Measurements from ENCODE around the gene ZFP82. TPM values are rescaled to one million over a fixed set of nuclear protein-coding genes. Genes with fewer than 3 reads are reported as not detected.

The ZFP82 gene
- total and polyA plus RNA-seq, 2 experiments from 2014 or later = 16.8 to 21.2 TPM

DNA sequence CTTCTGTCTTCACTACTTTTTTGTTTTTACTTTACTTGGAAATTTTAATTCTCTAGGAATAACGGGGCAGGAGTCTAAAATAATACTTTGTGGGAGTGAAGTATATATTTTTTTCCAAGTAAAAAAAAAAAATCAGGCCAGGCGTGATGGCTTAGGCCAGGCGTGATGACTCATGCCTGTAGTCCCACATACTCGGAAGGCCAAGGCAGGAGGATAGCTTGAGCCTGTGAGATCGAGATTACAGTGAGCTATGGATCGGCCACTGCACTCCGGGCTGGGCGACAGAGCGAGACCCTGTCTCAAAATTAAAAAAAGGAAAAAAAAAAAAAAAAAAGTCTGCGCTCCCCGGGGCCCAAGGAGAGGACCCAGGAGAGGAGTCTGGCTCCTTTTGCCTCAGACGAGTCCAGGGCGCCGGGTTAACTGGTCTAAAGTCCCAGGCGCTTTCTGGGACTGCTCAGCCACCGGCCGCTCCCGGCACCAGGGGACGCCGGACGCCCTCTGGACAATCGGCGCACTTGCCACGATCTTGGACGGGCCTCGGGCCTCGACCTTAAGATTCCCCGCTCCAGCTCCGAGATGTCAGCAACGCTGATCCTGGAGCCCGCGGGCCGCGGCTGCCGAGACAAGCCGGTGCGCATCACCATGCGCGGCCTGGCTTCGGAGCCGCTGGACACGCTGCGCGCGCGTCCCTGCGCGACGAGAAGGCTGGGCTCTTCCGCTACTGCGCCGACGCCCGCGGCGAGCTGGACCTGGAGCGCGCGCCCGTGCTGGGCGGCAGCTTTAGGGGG, 2.7 kb upstream of the ZFP82 start (continued):
- TF ChIP-seq, protein P1, sequence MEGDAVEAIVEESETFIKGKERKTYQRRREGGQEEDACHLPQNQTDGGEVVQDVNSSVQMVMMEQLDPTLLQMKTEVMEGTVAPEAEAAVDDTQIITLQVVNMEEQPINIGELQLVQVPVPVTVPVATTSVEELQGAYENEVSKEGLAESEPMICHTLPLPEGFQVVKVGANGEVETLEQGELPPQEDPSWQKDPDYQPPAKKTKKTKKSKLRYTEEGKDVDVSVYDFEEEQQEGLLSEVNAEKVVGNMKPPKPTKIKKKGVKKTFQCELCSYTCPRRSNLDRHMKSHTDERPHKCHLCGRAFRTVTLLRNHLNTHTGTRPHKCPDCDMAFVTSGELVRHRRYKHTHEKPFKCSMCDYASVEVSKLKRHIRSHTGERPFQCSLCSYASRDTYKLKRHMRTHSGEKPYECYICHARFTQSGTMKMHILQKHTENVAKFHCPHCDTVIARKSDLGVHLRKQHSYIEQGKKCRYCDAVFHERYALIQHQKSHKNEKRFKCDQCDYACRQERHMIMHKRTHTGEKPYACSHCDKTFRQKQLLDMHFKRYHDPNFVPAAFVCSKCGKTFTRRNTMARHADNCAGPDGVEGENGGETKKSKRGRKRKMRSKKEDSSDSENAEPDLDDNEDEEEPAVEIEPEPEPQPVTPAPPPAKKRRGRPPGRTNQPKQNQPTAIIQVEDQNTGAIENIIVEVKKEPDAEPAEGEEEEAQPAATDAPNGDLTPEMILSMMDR (conservative IDR thresholded peaks at IDR 0.05; ENCODE audit: low read depth in 2 of 2) = peak in 1 of 2 experiments; percentile 35; a peak in 2 of 4 replicates
- TF ChIP-seq, protein P2, sequence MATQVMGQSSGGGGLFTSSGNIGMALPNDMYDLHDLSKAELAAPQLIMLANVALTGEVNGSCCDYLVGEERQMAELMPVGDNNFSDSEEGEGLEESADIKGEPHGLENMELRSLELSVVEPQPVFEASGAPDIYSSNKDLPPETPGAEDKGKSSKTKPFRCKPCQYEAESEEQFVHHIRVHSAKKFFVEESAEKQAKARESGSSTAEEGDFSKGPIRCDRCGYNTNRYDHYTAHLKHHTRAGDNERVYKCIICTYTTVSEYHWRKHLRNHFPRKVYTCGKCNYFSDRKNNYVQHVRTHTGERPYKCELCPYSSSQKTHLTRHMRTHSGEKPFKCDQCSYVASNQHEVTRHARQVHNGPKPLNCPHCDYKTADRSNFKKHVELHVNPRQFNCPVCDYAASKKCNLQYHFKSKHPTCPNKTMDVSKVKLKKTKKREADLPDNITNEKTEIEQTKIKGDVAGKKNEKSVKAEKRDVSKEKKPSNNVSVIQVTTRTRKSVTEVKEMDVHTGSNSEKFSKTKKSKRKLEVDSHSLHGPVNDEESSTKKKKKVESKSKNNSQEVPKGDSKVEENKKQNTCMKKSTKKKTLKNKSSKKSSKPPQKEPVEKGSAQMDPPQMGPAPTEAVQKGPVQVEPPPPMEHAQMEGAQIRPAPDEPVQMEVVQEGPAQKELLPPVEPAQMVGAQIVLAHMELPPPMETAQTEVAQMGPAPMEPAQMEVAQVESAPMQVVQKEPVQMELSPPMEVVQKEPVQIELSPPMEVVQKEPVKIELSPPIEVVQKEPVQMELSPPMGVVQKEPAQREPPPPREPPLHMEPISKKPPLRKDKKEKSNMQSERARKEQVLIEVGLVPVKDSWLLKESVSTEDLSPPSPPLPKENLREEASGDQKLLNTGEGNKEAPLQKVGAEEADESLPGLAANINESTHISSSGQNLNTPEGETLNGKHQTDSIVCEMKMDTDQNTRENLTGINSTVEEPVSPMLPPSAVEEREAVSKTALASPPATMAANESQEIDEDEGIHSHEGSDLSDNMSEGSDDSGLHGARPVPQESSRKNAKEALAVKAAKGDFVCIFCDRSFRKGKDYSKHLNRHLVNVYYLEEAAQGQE (IDR thresholded peaks at IDR 0.05; ENCODE audit: unreplicated experiment) = no peak

DNA sequence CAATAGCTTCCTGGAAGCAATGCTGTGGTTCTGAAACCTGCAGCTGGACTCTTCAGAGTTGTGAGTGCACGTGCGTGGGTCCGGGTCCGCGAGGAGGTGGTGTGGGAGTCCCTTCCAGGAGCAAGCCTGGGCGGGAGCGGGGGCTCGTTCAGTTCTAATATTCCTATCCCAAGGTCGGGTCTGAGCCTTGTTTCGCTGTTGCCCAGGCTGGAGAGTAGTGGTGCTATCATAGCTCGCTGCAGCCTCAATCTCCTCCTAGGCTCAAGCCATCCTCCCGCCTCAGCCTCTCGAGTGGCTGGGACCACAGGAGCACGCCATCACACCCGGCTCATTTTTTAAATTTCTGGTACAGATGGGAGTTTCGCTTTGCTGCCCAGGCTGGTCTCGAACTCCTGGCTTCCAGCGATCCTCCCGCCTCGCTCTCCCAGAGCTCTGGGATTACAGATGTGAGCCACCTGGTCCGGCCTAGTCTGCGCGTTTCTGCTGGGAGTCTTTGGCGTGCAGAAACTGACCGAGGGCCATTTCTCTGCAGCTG, 625 bp downstream of the ZFP82 start:
- Mint-ChIP-seq H3K9me3 (no peaks in the 10 kb centered on the region), H3K27ac (peak overlapping the region; percentile 86), H3K36me3 (ENCODE audit: low read depth) (peaks cover 22% of the 10 kb centered on the region), H3K4me1 (peaks cover 16% of the 10 kb centered on the region; the same call in 2 of the 3 replicates), H3K4me3 (peak overlapping the region; percentile 94), H3K27me3 (ENCODE audit: insufficient read depth, low read depth, poor library complexity) (peaks cover 37% of the 10 kb centered on the region)
- Histone ChIP-seq H3K36me3 (ENCODE audit: insufficient read depth) (no peaks in the 10 kb centered on the region), H3K4me2 (peak overlapping the region; percentile 73), H3K27ac (ENCODE audit: low read depth) (no peak overlapping the region), H4K20me1 (replicated peaks; ENCODE audit: insufficient read depth) (peaks cover 8% of the 10 kb centered on the region; the same call in 1 of the 2 replicates), H3K9me2 (ENCODE audit: insufficient read depth) (no peaks in the 10 kb centered on the region), H3F3A (replicated peaks; ENCODE audit: low read depth) (no peaks in the 10 kb centered on the region; the same call in 1 of the 2 replicates), H3K4me3 (peak overlapping the region; percentile 88), H3K4me1 (ENCODE audit: insufficient read depth) (peaks cover 9% of the 10 kb centered on the region), H3K79me2 (replicated peaks; ENCODE audit: insufficient read depth) (peaks cover 53% of the 10 kb centered on the region), H3K27me3 (ENCODE audit: insufficient read depth) (peaks cover 42% of the 10 kb centered on the region), H2AFZ (peak overlapping the region; percentile 92)
- DNase-seq (ENCODE audit: low spot score) = peak; percentile 45
- peak; percentile 16 for ATAC-seq
- TF ChIP-seq, protein P2 (IDR thresholded peaks at IDR 0.05; ENCODE audit: unreplicated experiment) = no peak
- TF ChIP-seq ZNF114 (CRISPR knock-in tag; IDR thresholded peaks at IDR 0.05) = no peak
- no peak for TF ChIP-seq CREB1 (CRISPR knock-in tag; IDR thresholded peaks at IDR 0.05; ENCODE audit: low read depth)
- TF ChIP-seq JUNB (IDR thresholded peaks at IDR 0.05; ENCODE audit: unreplicated experiment) = no peak
- TF ChIP-seq NANOG (IDR thresholded peaks at IDR 0.05; ENCODE audit: borderline replicate concordance) = no peak
- no peak for TF ChIP-seq ZNF462 (CRISPR knock-in tag; IDR thresholded peaks at IDR 0.05)

All from GM23338 (cell line).